Measurements from ENCODE around the gene CRYL1. TPM values are rescaled to one million over a fixed set of nuclear protein-coding genes. Genes with fewer than 3 reads are reported as not detected.

Gene CRYL1
- total RNA-seq, 1 experiment from 2014 or later: 13.4 TPM

DNA sequence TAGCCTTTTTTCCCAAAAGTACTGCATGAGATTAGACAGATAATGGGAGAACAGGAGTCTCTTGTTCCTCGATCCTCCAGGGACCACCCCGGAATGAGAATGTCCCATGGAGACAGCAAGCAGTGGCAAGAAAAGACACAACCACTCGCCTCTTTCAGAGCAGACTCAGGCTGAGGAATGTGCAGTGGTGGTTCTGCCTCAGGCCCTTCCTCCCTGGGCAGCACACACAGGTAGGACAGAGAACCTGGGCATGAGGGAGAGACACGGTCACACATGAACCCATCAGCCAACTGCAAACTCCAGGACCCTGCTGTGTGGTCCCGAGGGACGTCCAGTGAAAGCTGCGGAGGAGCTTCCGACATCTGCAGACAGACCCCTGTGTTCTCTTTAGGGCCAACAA lies 31.0 kb downstream of the CRYL1 start:
- H3K36me3 ChIP-seq (ENCODE audit: control insufficient read depth, insufficient read depth, low read length): no peaks in the 10 kb centered on the region
- H3K9me3 ChIP-seq (ENCODE audit: control insufficient read depth, insufficient read depth, low read depth, low read length): peaks cover 1% of the 10 kb centered on the region; the same call in 1 of the 2 replicates
- TF ChIP-seq TCF7L2 (IDR thresholded peaks at IDR 0.05; ENCODE audit: low read depth, low read length): no peak
- TF ChIP-seq, protein P1, sequence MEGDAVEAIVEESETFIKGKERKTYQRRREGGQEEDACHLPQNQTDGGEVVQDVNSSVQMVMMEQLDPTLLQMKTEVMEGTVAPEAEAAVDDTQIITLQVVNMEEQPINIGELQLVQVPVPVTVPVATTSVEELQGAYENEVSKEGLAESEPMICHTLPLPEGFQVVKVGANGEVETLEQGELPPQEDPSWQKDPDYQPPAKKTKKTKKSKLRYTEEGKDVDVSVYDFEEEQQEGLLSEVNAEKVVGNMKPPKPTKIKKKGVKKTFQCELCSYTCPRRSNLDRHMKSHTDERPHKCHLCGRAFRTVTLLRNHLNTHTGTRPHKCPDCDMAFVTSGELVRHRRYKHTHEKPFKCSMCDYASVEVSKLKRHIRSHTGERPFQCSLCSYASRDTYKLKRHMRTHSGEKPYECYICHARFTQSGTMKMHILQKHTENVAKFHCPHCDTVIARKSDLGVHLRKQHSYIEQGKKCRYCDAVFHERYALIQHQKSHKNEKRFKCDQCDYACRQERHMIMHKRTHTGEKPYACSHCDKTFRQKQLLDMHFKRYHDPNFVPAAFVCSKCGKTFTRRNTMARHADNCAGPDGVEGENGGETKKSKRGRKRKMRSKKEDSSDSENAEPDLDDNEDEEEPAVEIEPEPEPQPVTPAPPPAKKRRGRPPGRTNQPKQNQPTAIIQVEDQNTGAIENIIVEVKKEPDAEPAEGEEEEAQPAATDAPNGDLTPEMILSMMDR (IDR thresholded peaks at IDR 0.05): no peak
- no peak for TF ChIP-seq SIN3A (IDR thresholded peaks at IDR 0.05; ENCODE audit: borderline replicate concordance, insufficient read depth, low read depth, low read length)
- TF ChIP-seq POLR2AphosphoS5 (IDR thresholded peaks at IDR 0.05; ENCODE audit: low read depth, low read length): no peak
- TF ChIP-seq, protein P2, sequence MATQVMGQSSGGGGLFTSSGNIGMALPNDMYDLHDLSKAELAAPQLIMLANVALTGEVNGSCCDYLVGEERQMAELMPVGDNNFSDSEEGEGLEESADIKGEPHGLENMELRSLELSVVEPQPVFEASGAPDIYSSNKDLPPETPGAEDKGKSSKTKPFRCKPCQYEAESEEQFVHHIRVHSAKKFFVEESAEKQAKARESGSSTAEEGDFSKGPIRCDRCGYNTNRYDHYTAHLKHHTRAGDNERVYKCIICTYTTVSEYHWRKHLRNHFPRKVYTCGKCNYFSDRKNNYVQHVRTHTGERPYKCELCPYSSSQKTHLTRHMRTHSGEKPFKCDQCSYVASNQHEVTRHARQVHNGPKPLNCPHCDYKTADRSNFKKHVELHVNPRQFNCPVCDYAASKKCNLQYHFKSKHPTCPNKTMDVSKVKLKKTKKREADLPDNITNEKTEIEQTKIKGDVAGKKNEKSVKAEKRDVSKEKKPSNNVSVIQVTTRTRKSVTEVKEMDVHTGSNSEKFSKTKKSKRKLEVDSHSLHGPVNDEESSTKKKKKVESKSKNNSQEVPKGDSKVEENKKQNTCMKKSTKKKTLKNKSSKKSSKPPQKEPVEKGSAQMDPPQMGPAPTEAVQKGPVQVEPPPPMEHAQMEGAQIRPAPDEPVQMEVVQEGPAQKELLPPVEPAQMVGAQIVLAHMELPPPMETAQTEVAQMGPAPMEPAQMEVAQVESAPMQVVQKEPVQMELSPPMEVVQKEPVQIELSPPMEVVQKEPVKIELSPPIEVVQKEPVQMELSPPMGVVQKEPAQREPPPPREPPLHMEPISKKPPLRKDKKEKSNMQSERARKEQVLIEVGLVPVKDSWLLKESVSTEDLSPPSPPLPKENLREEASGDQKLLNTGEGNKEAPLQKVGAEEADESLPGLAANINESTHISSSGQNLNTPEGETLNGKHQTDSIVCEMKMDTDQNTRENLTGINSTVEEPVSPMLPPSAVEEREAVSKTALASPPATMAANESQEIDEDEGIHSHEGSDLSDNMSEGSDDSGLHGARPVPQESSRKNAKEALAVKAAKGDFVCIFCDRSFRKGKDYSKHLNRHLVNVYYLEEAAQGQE (IDR thresholded peaks at IDR 0.05; ENCODE audit: insufficient read depth in 1 of 2, low read depth in 2 of 2, low read length in 1 of 2): no peak
- in situ Hi-C loops (cut with HindIII; ENCODE audit: low pct_unique_long_range_greater_than_20kb, low sequenced_read_pairs) (no loop called here), intact Hi-C loops (cut with micrococcal nuclease; ENCODE audit: unreplicated experiment) (loop anchor here (2.0 to 10.0 kb wide), 4 partner anchors 208 to 430 kb away; partner anchors contain the start of genes EEF1AKMT1 and IL17D)
- no TSS peak for BruUV-seq (replicated peaks)
- H3K27ac ChIP-seq (ENCODE audit: low read length): no peak overlapping the region
- no peak for DNase-seq (ENCODE audit: low read depth, low spot score)
- no peak overlapping the region for H3K4me3 ChIP-seq (ENCODE audit: low read depth in 2 of 2, low read length in 2 of 2)
- no peaks in the 10 kb centered on the region for H3K27me3 ChIP-seq (ENCODE audit: control insufficient read depth, insufficient read depth, low read length)
- POLR2A ChIA-PET: no interaction called here
- ATAC-seq: peak; percentile 54; the same call in 1 of the 2 replicates
- CTCF ChIA-PET: interaction anchor here (0.9 kb wide), 1 partner anchor 430 kb away, joined by 4 read pairs; no protein-coding TSS in a partner anchor
- H3K4me1 ChIP-seq (ENCODE audit: control insufficient read depth, insufficient read depth, low read length): no peaks in the 10 kb centered on the region

DNA sequence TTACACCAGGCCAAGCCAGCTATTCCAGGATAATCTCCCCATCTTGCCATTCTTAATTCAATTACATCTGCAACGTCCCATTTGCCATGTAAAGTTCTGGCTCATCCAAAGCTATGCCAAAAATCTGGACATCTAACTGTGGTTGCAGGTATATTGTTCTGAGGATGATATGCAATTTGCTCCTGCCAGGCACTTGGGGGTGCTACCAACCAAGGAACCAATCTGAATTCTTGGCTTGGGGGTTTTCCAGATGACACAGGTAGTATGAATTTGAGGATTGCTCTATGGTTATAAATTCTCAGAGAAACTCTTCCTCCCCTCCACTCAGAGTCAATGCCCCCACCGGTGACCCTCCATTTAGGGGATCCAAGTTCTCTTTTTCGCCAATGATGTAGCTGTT lies 33.0 kb downstream of the CRYL1 start:
- no TSS peak for BruUV-seq (replicated peaks)

More for the DNA sequence above, 33.0 kb downstream of the CRYL1 start:
- TF ChIP-seq, protein P1 (IDR thresholded peaks at IDR 0.05): peak; percentile 76
- TF ChIP-seq, protein P2 (IDR thresholded peaks at IDR 0.05; ENCODE audit: insufficient read depth in 1 of 2, low read depth in 2 of 2, low read length in 1 of 2): no peak
- Histone ChIP-seq H3K4me3 (ENCODE audit: low read depth in 2 of 2, low read length in 2 of 2) (no peak overlapping the region), H3K4me1 (ENCODE audit: control insufficient read depth, insufficient read depth, low read length) (no peaks in the 10 kb centered on the region), H3K9me3 (ENCODE audit: control insufficient read depth, insufficient read depth, low read depth, low read length) (no peaks in the 10 kb centered on the region), H3K27me3 (ENCODE audit: control insufficient read depth, insufficient read depth, low read length) (no peaks in the 10 kb centered on the region), H3K27ac (ENCODE audit: low read length) (no peak overlapping the region), H3K36me3 (ENCODE audit: control insufficient read depth, insufficient read depth, low read length) (no peaks in the 10 kb centered on the region)
- ATAC-seq (no peak), DNase-seq (ENCODE audit: low read depth, low spot score) (no peak)
- CTCF ChIA-PET: interaction anchor here (0.7 to 1.0 kb wide), 2 partner anchors 224 to 231 kb away, joined by 3 to 11 read pairs; no protein-coding TSS in a partner anchor
- intact Hi-C loops (cut with micrococcal nuclease; ENCODE audit: unreplicated experiment) (loop anchor here (10.0 kb wide), 2 partner anchors 282 to 342 kb away; partner anchors contain the start of gene EEF1AKMT1), in situ Hi-C loops (cut with HindIII; ENCODE audit: low pct_unique_long_range_greater_than_20kb, low sequenced_read_pairs) (no loop called here)
- POLR2A ChIA-PET: no interaction called here

Measured in Panc1 (cell line).